Measurements from ENCODE around the gene SLC35C1.

SLC35C1 gene

DNA sequence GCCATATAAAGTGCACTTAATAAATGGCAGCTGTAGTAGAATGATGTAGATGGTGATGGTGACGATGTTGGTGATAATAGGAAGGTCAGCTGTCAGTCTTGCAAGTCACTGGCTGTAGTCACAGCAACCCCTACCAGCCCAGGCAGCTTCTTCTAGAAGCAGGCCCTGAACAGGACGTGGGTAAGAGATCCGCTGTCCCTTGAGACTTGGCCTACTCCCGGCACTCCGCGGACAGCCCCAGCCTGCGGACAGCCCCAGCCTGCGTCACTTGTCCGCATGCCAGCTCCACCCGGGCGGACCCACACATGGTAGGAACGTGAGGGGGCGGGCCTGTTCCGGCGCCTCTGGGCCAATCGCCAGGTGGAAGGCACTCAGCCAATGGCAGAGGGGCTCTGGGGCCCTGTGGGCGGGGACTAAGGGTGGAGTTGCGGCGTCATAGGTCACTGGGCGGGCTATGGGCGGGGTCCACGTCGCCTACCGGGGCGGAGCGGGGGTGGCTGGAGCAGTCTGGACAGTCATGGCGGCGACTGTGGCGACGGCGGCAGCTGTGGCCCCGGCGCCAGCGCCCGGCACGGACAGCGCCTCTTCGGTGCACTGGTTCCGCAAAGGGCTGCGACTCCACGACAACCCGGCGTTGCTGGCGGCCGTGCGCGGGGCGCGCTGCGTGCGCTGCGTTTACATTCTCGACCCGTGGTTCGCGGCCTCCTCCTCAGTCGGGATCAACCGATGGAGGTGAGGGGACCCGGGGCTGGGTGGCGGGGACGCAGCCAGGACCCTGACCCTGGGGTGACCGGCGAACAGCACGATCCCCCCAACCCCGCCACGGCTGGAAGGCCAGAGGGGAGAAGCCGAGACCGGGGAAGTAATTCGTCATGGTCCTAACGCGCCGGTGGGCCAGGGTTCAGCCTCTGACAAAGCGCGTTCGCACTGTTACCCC is 42.3 kb downstream of the SLC35C1 start, which contains the start of gene CRY2:
Gene CRY2, plus strand, starts transcription at position 502 of the 937 bp plus-strand sequence. Its CDS starts 16 bp downstream, at position 518.
- peak; percentile 96 for DNase-seq

DNA sequence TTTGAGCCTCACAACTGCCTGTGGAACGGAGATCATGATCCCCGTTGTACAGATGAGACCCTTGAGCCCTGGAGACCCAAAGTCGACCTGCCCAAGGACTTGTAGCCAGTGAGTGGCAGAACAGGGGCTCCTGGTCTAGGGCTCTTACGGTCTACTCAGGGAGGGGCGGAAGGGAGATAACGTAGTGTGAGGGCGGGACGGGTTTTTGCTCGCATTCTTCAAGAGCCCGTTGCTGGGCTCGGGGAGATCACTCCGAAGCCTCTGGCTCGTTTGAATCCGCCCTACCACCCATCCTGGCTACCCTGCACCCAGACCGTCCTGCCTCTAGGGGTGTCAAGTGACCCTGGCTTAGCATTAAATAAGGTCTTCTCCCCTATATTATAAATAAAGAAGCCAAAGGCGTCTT is 43.0 kb downstream of the SLC35C1 start:
- peak; percentile 39 for DNase-seq

DNA sequence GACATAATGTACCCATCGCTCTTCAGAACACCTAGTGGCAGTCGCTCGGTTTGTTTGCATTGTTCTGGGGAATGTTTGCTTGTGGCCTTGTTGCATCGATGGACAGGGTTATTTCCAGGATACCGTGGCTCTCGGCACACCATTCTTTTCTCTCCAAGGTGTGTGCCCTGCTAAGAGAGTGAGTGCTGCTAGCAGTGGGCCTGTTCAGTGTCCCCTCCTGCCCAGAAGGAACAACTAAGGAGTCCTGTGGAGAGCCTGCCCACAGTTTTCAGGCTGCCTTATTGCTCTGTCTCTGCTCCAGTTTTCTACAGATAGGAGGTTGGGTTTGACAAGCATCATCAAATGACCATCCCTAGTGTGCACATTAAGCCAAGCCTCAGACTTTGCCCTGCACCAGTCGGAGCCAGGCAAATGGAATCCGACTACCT is 43.7 kb downstream of the SLC35C1 start:
- DNase-seq, result no peak

DNA sequence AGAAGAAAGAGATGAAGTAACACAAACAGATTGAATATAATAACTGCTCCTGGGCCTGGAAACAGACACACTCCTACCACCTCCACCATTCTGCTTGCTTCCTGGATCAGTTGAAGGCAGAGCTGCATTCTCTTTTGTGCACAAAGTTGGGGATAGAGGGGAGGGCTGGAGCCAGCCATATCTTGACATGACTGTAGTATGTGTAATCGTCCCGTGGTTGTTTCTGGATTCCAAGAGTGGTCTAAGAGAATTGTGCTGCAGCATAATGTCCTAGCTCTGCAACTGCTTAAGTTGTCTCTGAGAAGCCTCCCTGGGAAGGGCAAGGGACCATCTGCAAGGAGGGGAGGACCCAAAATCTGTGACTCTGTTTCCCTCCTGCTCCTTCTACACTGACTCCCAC is 45.5 kb downstream of the SLC35C1 start:
- DNase-seq, result no peak

DNA sequence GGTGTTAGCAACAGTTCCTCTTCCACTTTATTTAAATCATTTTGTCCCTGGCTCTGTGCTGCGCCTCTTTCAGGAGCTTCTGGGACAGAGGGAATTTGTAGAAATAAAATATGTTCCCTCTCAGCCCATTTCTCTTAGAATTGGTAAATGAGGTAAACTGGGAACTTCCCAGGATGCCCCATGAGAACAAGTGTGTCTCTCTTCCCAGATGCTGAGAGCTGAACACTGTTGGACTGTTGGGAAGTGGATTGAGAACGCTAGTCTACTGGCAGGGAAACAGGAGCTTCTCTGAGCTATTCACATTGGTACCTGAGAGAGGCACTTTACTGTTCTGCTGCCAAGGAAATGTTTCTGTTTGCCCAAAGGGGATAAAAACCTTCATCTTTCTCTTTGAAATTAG is 46.3 kb downstream of the SLC35C1 start:
- no peak for DNase-seq

DNA sequence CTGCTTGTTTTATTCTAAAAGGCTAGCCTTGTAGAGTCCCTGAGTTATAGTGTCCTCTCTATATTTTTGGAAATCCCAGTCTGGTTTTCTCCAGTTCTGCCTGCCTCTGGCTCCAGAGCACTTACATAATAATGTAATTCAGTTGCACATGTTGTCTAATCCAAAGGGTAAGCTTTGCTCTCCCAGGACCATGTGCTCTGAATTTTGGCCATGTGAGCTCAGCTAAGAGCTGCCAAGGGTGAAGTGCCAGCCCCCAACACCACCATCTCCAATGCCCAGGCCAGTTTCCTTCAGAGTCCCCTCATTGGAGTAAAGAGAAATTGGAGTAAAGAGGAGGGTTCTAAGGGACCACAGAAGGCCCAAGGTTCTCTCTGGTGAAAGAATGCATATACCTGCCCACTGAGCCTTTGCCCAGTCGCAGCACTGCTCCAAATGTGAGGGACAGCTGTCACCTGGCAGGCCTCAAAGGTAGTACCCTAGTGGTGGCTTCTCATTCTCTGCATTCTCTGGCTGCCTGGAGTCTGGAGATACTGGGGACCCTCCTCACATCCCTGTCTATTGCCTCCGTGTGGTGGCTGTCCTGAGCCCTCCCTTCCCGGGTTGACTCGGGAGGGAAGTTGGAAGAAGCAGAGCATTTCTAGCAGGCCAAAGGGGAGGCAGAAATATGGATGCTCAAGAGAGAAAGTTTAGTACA is 47.2 kb downstream of the SLC35C1 start:
- DNase-seq, result no peak

DNA sequence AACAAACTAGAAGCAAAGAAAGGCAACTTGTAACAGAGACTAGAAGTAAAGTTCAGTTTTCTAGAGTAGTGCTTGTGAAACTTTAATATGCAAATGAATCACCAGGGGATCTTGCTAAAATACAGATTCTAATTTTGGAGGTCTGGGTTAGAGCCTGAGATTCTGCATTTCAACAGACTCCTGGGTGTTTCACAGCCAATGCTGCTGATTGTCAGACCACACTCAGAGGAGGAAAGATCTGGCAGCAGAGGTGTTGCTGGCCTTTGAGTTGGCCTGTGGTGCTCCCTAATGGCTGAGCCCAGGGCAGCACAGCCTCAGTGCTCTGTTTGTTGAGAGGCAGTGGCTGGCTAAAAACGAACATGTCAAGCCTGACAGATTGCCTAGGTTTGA is 47.8 kb downstream of the SLC35C1 start:
- no peak for DNase-seq

DNA sequence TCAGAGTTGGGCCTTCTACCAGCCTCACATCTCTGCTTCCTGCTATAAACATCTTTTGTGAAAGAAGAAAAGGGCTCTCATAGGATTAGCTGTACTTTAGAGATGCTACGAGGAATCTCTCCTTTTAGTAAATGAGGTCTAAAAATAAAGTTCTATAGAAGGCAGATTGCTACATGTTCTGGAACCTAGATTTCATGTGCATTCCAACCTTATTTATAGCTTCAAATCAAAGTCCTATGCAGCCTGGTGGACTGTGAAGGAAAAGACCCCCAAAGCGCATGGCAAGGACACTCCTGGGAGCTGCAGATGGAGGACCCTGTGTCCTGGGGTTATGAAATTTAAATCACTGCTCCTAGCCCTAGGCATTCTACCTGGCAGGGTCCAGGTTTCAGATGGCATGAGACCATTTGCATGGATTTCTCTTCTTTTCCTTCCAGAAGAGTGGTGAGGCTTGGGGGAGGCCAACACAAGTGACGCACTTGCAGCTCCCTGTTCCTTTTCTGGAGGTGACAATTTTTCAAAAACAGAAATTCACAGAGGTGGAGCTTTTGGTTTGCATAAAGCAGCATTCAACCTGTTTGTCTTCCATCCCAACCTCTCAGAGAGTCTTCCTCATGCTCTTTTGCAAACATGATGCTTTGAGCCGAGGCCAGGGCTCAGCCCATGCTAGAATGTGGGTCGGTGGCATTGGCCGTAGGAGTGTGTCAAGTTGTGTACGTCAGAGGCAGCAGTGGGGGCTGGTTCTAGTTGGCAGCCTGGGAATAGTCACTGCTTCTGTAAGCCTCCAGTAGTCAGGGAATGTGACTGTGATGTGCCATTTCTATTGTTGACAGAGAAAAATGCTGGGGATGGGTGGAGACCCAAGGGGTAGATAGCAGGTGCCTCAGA is 48.6 kb downstream of the SLC35C1 start:
- no peak for DNase-seq

DNA sequence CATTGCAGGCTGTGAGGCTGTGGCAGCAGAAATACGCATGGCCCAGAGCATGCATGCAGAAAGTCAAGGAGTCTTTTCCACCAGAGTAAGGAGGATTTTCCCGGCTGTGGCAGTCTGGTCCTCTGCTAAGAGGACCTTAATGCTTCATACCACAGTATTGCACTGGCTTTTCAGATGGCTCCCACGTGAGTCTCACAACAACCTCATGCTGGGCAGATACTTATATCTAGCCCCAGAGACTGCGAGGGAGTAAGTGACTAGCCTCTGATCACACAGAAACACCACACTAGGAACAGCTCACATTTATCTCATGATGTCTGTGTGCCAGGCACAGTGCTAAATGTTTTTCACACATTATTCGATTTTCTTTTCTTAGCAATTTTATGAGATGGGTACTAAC is 50.4 kb downstream of the SLC35C1 start:
- no peak for DNase-seq

DNA sequence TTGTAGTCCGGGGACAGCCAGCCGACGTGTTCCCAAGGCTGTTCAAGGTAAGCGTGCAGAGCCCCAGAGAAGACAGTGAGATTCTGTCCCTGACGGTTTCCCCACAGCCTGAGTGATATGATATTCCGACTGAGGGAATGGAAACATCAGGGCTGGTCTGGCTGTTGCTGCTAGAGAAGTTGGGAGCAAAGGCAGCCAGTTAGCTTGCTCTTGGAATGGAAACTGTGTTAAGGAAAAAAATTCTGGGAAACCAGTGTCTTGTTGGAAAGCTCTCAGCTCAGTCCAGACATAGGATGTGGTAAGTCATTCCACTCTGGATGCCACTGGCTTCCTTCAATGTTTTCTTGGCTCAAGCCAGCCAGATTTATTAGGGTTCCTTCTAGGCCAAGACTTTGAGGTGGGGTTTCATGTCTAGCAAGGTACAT is 51.1 kb downstream of the SLC35C1 start:
- no peak for DNase-seq

DNA sequence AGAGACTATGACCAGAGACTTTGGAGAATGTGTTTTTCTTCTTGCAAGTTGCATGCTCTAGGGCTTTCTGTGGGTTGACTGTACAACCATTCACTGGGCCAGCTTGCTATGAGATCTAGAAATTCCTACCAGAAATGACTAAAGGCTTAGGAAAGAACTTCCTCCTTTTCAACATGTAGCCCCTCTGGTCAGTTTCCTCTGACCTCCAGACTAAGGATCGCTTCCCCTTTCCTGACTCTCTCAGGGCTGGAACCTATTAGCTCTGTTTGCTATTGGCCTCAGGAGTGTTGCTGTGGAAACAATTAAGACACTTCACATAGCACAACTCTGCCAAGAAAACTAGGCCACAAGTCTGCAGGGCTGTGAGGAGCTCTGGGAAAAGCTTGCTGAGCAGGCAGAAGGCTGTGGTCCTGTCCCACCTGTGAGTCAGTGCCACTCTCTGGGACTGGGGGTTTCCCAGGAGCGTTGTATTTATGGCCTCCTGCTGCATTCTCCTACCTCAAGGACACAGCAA is 53.1 kb downstream of the SLC35C1 start:
- DNase-seq, result peak; percentile 15

DNA sequence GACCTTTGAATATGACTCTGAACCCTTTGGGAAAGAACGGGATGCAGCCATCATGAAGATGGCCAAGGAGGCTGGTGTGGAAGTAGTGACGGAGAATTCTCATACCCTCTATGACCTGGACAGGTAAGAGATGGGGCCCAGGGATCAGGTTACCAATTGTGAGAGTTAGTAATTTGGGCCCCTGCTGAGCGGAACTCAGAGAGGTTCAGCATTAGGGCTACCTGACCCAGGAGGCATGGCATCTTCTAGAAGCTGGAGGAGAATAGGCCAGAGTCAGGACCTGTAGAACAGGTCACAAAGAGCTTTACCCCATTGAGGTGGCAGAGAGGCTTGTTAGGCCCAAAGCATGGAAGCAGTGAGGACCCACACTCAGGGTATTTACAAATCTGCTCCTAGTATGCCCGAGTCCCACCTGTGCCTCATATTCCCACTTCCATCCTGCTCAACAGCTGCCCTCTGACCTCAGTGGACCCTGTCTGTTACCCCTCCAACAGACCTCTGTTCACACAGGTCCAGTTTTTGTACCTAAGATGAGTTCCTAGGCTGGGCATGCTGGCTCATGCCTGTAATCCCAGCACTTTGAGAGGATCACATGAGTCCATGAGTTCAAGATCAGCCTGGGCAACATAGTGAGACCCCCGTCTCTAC is 53.9 kb downstream of the SLC35C1 start:
- no peak for DNase-seq

DNA sequence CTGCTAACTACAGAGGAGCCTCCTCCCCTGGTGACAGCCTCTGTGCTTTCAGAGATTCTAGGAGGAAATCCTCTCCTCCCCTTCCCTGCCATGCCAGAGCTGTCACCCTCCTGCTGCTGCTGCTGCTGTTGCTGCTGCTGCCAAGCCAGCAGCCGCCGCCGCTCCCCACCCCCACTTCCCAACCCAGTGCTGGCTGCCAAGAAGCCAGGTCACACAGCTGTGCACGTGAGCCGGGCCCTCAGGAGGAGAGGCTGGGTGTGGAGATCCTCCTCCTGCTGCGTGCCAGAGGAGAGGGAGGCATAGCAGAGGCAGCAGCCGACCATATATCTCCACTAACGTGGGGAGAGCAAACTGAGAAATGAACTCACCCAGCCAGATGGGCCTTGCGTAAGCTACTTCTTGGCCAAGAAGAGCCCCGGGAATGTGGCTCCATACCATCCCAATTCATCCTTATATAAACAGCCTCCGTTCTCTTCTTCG is 54.8 kb downstream of the SLC35C1 start:
- DNase-seq, result peak; percentile 91

DNA sequence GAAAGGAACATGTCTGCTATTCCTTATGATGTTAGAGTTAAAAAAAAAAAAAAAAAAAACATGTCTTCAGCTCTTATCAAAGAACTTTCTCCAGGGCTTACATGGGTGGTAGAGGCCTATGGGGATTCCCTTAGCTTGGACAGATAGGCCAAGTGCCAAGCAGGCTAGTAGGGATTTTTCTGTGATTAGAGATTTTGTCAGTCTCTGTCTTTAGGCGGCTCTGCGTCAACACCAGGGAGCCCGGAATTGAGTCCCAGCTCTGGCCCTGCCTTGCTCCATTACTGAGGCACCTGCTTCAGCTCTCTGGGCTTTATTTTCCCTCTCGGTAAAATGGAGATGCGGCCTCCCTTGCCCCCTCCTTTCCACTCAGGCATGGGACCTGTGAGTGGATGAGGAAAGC is 55.4 kb downstream of the SLC35C1 start:
- no peak for DNase-seq

DNA sequence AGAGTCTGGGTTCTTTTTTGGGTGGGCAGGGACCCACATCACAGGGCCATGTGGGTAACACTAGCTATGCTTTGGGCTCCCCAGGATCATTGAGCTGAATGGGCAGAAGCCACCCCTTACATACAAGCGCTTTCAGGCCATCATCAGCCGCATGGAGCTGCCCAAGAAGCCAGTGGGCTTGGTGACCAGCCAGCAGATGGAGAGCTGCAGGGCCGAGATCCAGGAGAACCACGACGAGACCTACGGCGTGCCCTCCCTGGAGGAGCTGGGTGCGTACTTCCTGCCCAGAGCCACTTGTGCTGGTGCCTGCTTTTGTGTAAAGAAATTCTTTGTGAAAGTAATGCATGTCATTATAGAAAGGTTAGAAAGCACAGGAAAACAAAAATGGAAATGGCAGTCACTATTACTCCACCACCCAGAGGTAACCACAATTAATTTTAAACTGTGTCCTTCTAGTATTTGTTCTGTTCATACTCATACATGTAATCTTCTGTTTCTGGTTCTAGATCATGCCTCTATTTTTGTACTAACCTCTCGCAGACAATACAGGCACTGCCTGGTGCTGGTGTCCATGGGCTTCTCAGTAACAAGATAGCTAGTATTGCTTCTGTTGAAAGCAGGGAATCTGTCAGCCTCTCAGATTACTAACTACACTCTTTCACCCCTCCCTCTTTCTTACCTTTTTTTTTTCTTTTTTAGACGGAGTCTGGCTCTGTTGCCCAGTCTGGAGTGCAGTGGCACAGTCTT is 56.0 kb downstream of the SLC35C1 start:
- no peak for DNase-seq

Measured in HCEC 1CT (cell line).